Thyroid gland (tissue), 4 donors: ENCODE measurements around the gene PTGR1.

Experiments used
- POLR2A ChIP-seq, 2 donors: fragments of 450-650 bp; IDR thresholded peaks; one replicate each; pipeline ENCODE4 v1.6.1; 2017; ENCODE audit warnings: antibody characterized with exemption in 2 of 2, mild to moderate bottlenecking in 2 of 2, moderate library complexity in 1 of 2
- TF ChIP-seq, protein P1 (sequence below), 6 experiments: fragments of 200-600 bp in 3 of 6; fragments of 450-650 bp in 3 of 6; sonication (generic) in 3 of 6; IDR thresholded peaks; one replicate each; pipeline ENCODE4 v1.5.1; 2016 to 2019; ENCODE audit warnings: antibody characterized with exemption in 6 of 6, mild to moderate bottlenecking in 2 of 6, inconsistent platforms in 1 of 6, moderate library complexity in 1 of 6

- TF ChIP-seq, protein P1, sequence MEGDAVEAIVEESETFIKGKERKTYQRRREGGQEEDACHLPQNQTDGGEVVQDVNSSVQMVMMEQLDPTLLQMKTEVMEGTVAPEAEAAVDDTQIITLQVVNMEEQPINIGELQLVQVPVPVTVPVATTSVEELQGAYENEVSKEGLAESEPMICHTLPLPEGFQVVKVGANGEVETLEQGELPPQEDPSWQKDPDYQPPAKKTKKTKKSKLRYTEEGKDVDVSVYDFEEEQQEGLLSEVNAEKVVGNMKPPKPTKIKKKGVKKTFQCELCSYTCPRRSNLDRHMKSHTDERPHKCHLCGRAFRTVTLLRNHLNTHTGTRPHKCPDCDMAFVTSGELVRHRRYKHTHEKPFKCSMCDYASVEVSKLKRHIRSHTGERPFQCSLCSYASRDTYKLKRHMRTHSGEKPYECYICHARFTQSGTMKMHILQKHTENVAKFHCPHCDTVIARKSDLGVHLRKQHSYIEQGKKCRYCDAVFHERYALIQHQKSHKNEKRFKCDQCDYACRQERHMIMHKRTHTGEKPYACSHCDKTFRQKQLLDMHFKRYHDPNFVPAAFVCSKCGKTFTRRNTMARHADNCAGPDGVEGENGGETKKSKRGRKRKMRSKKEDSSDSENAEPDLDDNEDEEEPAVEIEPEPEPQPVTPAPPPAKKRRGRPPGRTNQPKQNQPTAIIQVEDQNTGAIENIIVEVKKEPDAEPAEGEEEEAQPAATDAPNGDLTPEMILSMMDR (IDR thresholded peaks at IDR 0.05): no peak
- TF ChIP-seq POLR2A (IDR thresholded peaks at IDR 0.05): no peak
These were observed 69.7 kb downstream of the PTGR1 start for GRCh38 chr9:111529787-111530186.
